ENCODE results near the gene KIF27.

Gene KIF27

GRCh38 chr9:83920927-83921707 is at the start of gene KIF27:
Gene KIF27 (minus strand): TSS chr9:83921432. CDS start chr9:83915591, 5,841 bp downstream.
- TF ChIP-seq GATA3 (IDR thresholded peaks at IDR 0.05; ENCODE audit: low read depth, low read length) (no peak), GATA2 (IDR thresholded peaks at IDR 0.05; ENCODE audit: low read depth, low read length) (no peak)

- TF ChIP-seq GATA2 (IDR thresholded peaks at IDR 0.05; ENCODE audit: low read depth, low read length) = no peak
- TF ChIP-seq GATA3 (IDR thresholded peaks at IDR 0.05; ENCODE audit: low read depth, low read length) = no peak
Measured at GRCh38 chr9:83969602-83970001, 48.4 kb upstream of the KIF27 start.

- TF ChIP-seq GATA3 (IDR thresholded peaks at IDR 0.05; ENCODE audit: low read depth, low read length) (no peak), GATA2 (IDR thresholded peaks at IDR 0.05; ENCODE audit: low read depth, low read length) (no peak)
Measured at GRCh38 chr9:83967073-83967472, 45.8 kb upstream of the KIF27 start.

- TF ChIP-seq GATA2 (IDR thresholded peaks at IDR 0.05; ENCODE audit: low read depth, low read length) = no peak
- no peak for TF ChIP-seq GATA3 (IDR thresholded peaks at IDR 0.05; ENCODE audit: low read depth, low read length)
Measured at GRCh38 chr9:83966209-83966582, 45.0 kb upstream of the KIF27 start.

GRCh38 chr9:83965350-83966208 is 44.3 kb upstream of the KIF27 start:
- no peak for TF ChIP-seq GATA2 (IDR thresholded peaks at IDR 0.05; ENCODE audit: low read depth, low read length)
- TF ChIP-seq GATA3 (IDR thresholded peaks at IDR 0.05; ENCODE audit: low read depth, low read length) = no peak

GRCh38 chr9:83964973-83965349 is 43.7 kb upstream of the KIF27 start:
- no peak for TF ChIP-seq GATA2 (IDR thresholded peaks at IDR 0.05; ENCODE audit: low read depth, low read length)
- no peak for TF ChIP-seq GATA3 (IDR thresholded peaks at IDR 0.05; ENCODE audit: low read depth, low read length)

GRCh38 chr9:83962165-83962564 is 40.9 kb upstream of the KIF27 start:
- TF ChIP-seq GATA3 (IDR thresholded peaks at IDR 0.05; ENCODE audit: low read depth, low read length) = no peak
- TF ChIP-seq GATA2 (IDR thresholded peaks at IDR 0.05; ENCODE audit: low read depth, low read length) = no peak

GRCh38 chr9:83960991-83961390 is 39.8 kb upstream of the KIF27 start:
- TF ChIP-seq GATA3 (IDR thresholded peaks at IDR 0.05; ENCODE audit: low read depth, low read length) (no peak), GATA2 (IDR thresholded peaks at IDR 0.05; ENCODE audit: low read depth, low read length) (no peak)

- TF ChIP-seq GATA2 (IDR thresholded peaks at IDR 0.05; ENCODE audit: low read depth, low read length) (no peak), GATA3 (IDR thresholded peaks at IDR 0.05; ENCODE audit: low read depth, low read length) (no peak)
Measured at GRCh38 chr9:83959061-83959460, 37.8 kb upstream of the KIF27 start.

GRCh38 chr9:83957248-83957513 is 35.9 kb upstream of the KIF27 start:
- TF ChIP-seq GATA3 (IDR thresholded peaks at IDR 0.05; ENCODE audit: low read depth, low read length) (no peak), GATA2 (IDR thresholded peaks at IDR 0.05; ENCODE audit: low read depth, low read length) (no peak)

GRCh38 chr9:83956436-83957247 is 35.4 kb upstream of the KIF27 start:
- TF ChIP-seq GATA3 (IDR thresholded peaks at IDR 0.05; ENCODE audit: low read depth, low read length) (no peak), GATA2 (IDR thresholded peaks at IDR 0.05; ENCODE audit: low read depth, low read length) (no peak)

- no peak for TF ChIP-seq GATA2 (IDR thresholded peaks at IDR 0.05; ENCODE audit: low read depth, low read length)
- TF ChIP-seq GATA3 (IDR thresholded peaks at IDR 0.05; ENCODE audit: low read depth, low read length) = no peak
Measured at GRCh38 chr9:83956086-83956435, 34.8 kb upstream of the KIF27 start.

- TF ChIP-seq GATA3 (IDR thresholded peaks at IDR 0.05; ENCODE audit: low read depth, low read length) (no peak), GATA2 (IDR thresholded peaks at IDR 0.05; ENCODE audit: low read depth, low read length) (no peak)
Measured at GRCh38 chr9:83940590-83941303, 19.5 kb upstream of the KIF27 start.
